ENCODE measurements around the gene TUSC2.
A peak's percentile ranks its signal among the peaks of the same experiment; 100 is the strongest.

TUSC2 gene

DNA sequence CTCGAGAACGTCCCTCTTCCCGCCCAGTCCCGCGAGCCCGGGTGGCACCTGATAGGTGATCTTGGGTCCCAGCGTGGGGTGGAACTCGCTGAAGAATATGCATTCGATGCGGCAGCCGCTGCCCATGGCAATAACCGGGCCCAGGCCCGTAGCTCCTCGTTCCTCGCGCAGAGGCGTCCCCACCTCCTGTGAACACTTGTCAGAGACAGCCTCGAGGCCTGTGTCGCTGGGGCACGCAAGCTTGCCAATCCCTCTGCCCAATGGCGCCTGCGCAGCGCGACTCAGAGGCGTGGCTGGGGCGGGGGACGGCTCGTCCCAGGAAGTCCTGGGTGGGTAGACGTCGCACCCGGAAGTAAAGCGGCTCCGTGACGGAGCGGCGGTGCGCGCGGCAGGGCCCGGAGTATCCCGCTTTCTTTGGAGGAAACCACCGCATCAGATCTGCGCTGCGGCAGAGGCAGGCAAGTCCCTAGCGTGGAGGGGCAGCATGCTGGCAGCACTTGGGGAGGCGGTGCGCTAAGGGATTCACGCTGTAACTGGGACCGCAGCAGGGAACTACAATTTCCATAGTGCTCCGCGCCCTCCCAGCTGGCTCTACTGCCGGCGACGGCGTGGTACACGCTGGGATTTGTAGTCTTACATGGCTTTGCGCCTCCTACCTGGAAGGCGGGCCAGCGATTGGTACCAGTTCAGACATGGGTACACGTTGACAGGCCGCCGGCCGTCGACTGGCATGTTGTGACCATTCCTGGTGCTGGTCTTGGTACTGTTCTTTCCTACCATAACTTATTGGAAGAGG is 22.7 kb upstream of the TUSC2 start, which contains the start of the genes CYB561D2 and NPRL2:
Gene CYB561D2, plus strand, starts transcription at position 336 of the 796 bp plus-strand sequence. CDS start 572 bp downstream, outside the sequence.
Gene NPRL2, minus strand, starts transcription at position 249 of the 796 bp plus-strand sequence. Its CDS starts 123 bp downstream, at position 126.
- H3F3A ChIP-seq (ENCODE audit: insufficient read depth, low read length) = 0 out of 2 replicates have a peak, but pooled peaks cover 8% of the 10 kb centered on the region
- peak within 1 kb of the TSS; percentile 82 for H3K9ac ChIP-seq (ENCODE audit: low read length)
- H3K9me2 ChIP-seq (replicated peaks; ENCODE audit: insufficient read depth, low read length) = no peaks in the 10 kb centered on the region
- H3K4me2 ChIP-seq (ENCODE audit: low read depth, low read length) = peak within 1 kb of the TSS; percentile 99
- H3K27ac ChIP-seq (ENCODE audit: low read length) = peak within 1 kb of the TSS; percentile 74
- peak within 1 kb of the TSS; percentile 87 for H2AFZ ChIP-seq (ENCODE audit: low read length)
- H3K9me3 ChIP-seq (replicated peaks; ENCODE audit: insufficient read depth, low read length) = no peaks in the 10 kb centered on the region
- peaks cover 19% of the 10 kb centered on the region; the same call in 1 of the 2 replicates for H3K4me1 ChIP-seq (ENCODE audit: low read length)
- TF ChIP-seq, protein P1, sequence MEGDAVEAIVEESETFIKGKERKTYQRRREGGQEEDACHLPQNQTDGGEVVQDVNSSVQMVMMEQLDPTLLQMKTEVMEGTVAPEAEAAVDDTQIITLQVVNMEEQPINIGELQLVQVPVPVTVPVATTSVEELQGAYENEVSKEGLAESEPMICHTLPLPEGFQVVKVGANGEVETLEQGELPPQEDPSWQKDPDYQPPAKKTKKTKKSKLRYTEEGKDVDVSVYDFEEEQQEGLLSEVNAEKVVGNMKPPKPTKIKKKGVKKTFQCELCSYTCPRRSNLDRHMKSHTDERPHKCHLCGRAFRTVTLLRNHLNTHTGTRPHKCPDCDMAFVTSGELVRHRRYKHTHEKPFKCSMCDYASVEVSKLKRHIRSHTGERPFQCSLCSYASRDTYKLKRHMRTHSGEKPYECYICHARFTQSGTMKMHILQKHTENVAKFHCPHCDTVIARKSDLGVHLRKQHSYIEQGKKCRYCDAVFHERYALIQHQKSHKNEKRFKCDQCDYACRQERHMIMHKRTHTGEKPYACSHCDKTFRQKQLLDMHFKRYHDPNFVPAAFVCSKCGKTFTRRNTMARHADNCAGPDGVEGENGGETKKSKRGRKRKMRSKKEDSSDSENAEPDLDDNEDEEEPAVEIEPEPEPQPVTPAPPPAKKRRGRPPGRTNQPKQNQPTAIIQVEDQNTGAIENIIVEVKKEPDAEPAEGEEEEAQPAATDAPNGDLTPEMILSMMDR (IDR thresholded peaks at IDR 0.05; ENCODE audit: low read length) = no peak
- no peak for TF ChIP-seq EZH2 (optimal IDR thresholded peaks at IDR 0.05; ENCODE audit: low read depth, low read length)
- TF ChIP-seq EZH2phosphoT487 (IDR thresholded peaks at IDR 0.05; ENCODE audit: low read length) = no peak
- peak; percentile 98 for DNase-seq
- H3K36me3 ChIP-seq (replicated peaks; ENCODE audit: insufficient read depth, low read length) = peaks cover 1% of the 10 kb centered on the region; the same call in 1 of the 2 replicates
- H3K4me3 ChIP-seq (ENCODE audit: low read length) = peak within 1 kb of the TSS; percentile 81
- no peaks in the 10 kb centered on the region for H3K27me3 ChIP-seq (replicated peaks; ENCODE audit: insufficient read depth, low read length)
- H3K79me2 ChIP-seq (ENCODE audit: low read length) = peaks cover 59% of the 10 kb centered on the region
- no peaks in the 10 kb centered on the region for H4K20me1 ChIP-seq (ENCODE audit: insufficient read depth, low read length)

DNA sequence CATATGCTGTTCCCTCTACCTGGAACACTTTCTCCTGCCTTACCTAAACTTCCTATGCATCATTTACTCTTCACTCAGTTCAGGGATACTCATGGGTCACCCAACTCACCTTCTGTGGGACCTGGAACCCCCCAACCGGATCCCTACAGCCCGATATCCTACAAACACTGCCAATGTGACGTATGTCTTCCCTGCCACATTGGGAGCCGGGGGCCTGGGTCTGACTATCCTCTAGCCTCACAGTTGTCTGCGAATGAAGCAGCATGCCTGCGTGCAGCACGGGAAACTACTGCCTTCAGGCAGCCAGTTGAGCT is 22.1 kb upstream of the TUSC2 start:
- Histone ChIP-seq H3K27ac (ENCODE audit: low read length) (peak overlapping the region; percentile 74; the same call in 1 of the 2 replicates), H2AFZ (ENCODE audit: low read length) (peak overlapping the region; percentile 87), H3K27me3 (replicated peaks; ENCODE audit: insufficient read depth, low read length) (no peaks in the 10 kb centered on the region), H3K9me3 (replicated peaks; ENCODE audit: insufficient read depth, low read length) (no peaks in the 10 kb centered on the region), H3K79me2 (ENCODE audit: low read length) (peaks cover 53% of the 10 kb centered on the region), H3K36me3 (replicated peaks; ENCODE audit: insufficient read depth, low read length) (no peaks in the 10 kb centered on the region), H3K4me2 (ENCODE audit: low read depth, low read length) (peak overlapping the region; percentile 99), H4K20me1 (ENCODE audit: insufficient read depth, low read length) (no peaks in the 10 kb centered on the region), H3F3A (ENCODE audit: insufficient read depth, low read length) (0 out of 2 replicates have a peak, but pooled peaks cover 8% of the 10 kb centered on the region), H3K9me2 (replicated peaks; ENCODE audit: insufficient read depth, low read length) (no peaks in the 10 kb centered on the region), H3K9ac (ENCODE audit: low read length) (peak overlapping the region; percentile 82), H3K4me1 (ENCODE audit: low read length) (peaks cover 21% of the 10 kb centered on the region; the same call in 1 of the 2 replicates), H3K4me3 (ENCODE audit: low read length) (peak overlapping the region; percentile 81)
- TF ChIP-seq, protein P1 (IDR thresholded peaks at IDR 0.05; ENCODE audit: low read length) = no peak
- DNase-seq = no peak

DNA sequence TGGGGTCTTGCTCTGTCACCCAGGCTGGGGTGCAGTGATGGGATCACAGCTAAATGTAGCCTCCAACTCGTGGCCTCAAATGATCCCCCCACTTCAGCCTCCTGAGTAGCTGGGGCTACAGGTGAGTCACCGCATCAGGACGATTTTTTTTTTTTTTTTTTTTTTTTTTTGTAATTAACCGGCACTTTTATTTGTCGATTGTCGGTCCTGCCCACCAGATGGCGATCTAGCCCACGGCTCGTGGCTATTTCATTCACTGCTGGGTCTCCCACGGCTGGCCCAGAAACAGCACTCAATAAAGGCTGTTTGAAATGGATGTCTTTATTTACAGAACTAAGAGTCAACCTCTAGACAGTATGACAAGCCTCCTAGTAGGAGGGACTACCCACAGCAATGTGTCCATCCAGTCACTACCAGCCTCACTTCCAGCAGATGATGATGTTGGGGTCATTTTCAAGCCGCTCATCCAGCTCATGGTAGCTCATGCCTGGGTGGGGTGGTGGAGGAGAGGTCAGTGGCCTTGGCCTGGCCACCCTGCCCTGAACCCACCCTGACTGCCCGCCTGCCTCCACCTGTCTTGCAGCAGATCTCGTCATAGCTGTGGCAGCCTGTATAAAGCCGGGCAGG is 19.3 kb upstream of the TUSC2 start:
- H3K27ac ChIP-seq (ENCODE audit: low read length) = no peak overlapping the region
- DNase-seq = peak; percentile 78
- no peak overlapping the region for H3K9ac ChIP-seq (ENCODE audit: low read length)
- H4K20me1 ChIP-seq (ENCODE audit: insufficient read depth, low read length) = no peaks in the 10 kb centered on the region
- H3K79me2 ChIP-seq (ENCODE audit: low read length) = peaks cover 30% of the 10 kb centered on the region
- H3F3A ChIP-seq (ENCODE audit: insufficient read depth, low read length) = 0 out of 2 replicates have a peak, but pooled peaks cover 2% of the 10 kb centered on the region
- peaks cover 23% of the 10 kb centered on the region; the same call in 1 of the 2 replicates for H3K4me1 ChIP-seq (ENCODE audit: low read length)
- no peak overlapping the region for H3K4me2 ChIP-seq (ENCODE audit: low read depth, low read length)
- no peaks in the 10 kb centered on the region for H3K9me3 ChIP-seq (replicated peaks; ENCODE audit: insufficient read depth, low read length)
- no peak overlapping the region for H2AFZ ChIP-seq (ENCODE audit: low read length)
- H3K4me3 ChIP-seq (ENCODE audit: low read length) = no peak overlapping the region
- no peaks in the 10 kb centered on the region for H3K9me2 ChIP-seq (replicated peaks; ENCODE audit: insufficient read depth, low read length)
- no peaks in the 10 kb centered on the region for H3K36me3 ChIP-seq (replicated peaks; ENCODE audit: insufficient read depth, low read length)
- H3K27me3 ChIP-seq (replicated peaks; ENCODE audit: insufficient read depth, low read length) = no peaks in the 10 kb centered on the region
- TF ChIP-seq, protein P1 (IDR thresholded peaks at IDR 0.05; ENCODE audit: low read length) = peak; percentile 55
- no peak for TF ChIP-seq EZH2phosphoT487 (IDR thresholded peaks at IDR 0.05; ENCODE audit: low read length)

Data from MM.1S (cell line).